Skeletal muscle cell (primary cell): Measurements from ENCODE around the gene IQGAP2.
A peak's percentile ranks its signal among the peaks of the same experiment; 100 is the strongest.
"Not testable (repeated sequence)": the region's sequence is repeated elsewhere in the genome, so short reads cannot be mapped to it uniquely, and the experiment has no call there.

Experiments
- DNase-seq: peaks from one replicate; pipeline ENCODE4 v3.0.0-alpha.2; 2010; ENCODE audit warnings: low read depth
- H3K4me3 ChIP-seq: 2 replicates; pipeline ENCODE4 v1.5.1; 2011; ENCODE audit warnings: low read depth, mild to moderate bottlenecking, control low read depth, low read length, moderate library complexity

Gene IQGAP2

GRCh38 chr5:76736679-76737556, 333.8 kb downstream of the IQGAP2 start:
- no peak for DNase-seq
- no peak overlapping the region for H3K4me3 ChIP-seq

GRCh38 chr5:76737846-76738245, 334.8 kb downstream of the IQGAP2 start:
- H3K4me3 ChIP-seq = no peak overlapping the region
- DNase-seq = no peak

DNA sequence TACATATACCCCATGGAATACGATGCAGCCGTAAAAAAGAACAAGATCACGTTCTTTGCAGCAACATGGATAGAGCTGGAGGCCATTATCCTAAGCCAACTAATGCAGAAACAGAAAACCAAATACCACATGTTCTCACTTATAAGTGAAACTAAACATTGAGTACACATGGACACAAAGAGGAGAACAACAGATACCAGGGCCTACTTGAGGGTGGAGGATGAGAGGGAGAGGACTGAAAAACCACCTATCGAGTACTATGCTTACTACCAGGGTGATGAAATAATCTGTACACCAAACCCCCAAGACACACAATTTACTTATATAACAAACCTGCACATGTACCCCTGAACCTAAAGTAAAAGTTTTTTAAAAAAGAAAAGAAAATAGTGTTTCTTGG, 338.4 kb downstream of the IQGAP2 start:
- DNase-seq, H3K4me3 ChIP-seq: not testable (repeated sequence)

DNA sequence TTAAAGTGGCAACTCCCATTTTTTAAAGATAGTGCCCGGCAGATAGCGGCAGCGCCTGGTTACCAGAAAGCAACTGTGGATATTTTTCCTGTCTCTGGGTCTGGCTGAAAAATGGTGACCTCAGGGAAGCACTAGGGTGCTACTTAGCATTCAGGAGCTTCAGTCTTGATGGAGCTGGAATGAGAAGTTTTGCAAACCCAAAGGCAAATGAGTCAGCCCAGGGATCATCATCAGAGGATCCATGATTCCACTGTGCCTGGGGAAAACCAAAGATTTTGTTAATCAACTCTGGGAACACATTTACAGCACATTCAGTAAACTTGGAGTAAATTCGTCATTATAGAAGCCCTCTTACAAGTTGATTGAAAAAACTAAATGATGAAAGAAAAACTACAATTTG, 339.5 kb downstream of the IQGAP2 start:
- no peak overlapping the region for H3K4me3 ChIP-seq
- peak; percentile 39 for DNase-seq

DNA sequence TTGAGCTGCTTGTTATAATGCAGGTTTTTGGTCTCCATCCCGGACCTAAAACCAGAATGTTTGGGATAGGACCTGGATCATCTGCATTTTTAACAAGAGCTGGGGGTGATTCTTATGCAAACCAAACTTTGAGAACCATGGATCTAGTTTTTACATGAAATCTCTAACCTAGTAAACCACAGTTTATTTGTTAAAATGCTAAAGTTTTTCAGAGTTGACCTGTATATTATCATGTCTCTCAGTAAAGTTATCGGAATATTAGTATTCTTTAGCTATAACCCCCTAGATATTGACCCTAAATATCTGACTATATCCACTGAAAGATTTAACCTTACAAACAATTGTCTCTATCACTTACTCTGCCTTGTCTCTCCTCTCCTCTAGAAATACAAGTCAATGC, 341.5 kb downstream of the IQGAP2 start:
- no peak overlapping the region for H3K4me3 ChIP-seq
- no peak for DNase-seq

DNA sequence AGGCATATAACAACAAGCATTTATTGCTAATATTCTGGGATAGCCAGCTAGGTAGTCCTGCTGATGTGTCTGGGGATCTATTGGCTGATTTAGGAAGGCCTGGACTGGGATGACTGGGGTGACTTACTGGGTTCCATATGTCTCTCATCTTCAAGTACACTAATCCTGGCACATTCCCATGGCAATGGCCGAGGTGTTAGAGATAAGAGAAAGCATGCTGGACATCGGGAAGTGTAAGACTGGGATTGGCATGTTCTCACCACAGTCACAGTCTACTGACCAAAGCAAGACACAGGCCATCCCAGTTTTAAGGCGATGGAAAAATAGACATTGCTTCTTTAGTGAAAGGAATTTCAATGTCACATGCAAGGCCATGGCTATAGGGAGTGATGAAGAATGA, 342.6 kb downstream of the IQGAP2 start:
- H3K4me3 ChIP-seq = no peak overlapping the region
- no peak for DNase-seq

- H3K4me3 ChIP-seq = no peak overlapping the region
- DNase-seq = no peak
Measured at GRCh38 chr5:76746677-76747076, 343.6 kb downstream of the IQGAP2 start.

GRCh38 chr5:76747706-76748105, 344.6 kb downstream of the IQGAP2 start:
- H3K4me3 ChIP-seq = no peak overlapping the region
- DNase-seq = no peak

- H3K4me3 ChIP-seq = no peak overlapping the region
- no peak for DNase-seq
Measured at GRCh38 chr5:76751291-76751690, 348.2 kb downstream of the IQGAP2 start.

DNA sequence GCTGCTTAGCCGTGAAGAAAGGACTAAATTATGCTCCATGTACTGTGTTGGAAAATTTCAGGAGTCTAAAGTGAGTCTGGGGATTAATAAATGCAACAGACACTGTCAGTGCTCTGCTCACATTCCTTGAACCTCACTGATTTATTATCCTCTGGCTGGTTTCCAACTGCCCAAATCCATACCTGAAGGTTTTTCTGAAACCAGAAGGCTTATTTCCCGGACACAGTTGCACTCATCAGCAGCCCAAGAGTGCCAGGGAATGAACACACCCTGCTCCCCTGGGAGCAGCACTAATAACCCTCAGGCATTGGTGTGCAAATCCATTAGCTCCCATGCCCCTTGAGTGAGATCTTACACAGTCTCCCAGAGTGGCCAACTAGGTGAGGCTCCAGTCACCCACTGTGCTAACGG, 351.6 kb downstream of the IQGAP2 start:
- no peak for DNase-seq
- H3K4me3 ChIP-seq = no peak overlapping the region

GRCh38 chr5:76755779-76756637, 352.9 kb downstream of the IQGAP2 start:
- H3K4me3 ChIP-seq = no peak overlapping the region
- DNase-seq = no peak

DNA sequence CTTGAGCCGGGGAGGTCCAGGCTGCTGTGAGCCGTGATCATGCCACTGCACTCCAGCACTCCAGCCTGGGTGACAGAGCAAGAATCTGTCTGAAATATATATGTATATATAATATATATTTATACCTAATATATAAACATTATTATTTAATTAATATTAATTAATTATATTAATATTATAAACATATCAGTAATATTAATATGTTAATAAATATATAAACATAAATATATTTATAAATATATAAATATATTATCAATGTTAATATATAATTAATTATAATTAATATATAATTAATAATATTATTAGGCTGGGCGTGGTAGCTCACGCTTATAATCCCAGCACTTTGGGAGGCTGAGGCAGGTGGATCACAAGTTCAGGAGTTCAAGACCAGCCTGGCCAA, 354.0 kb downstream of the IQGAP2 start:
- H3K4me3 ChIP-seq = no peak overlapping the region
- DNase-seq = no peak
